Measurements from ENCODE around the gene CHI3L2.

- TF ChIP-seq CEBPB (IDR thresholded peaks at IDR 0.05; ENCODE audit: borderline replicate concordance, low read depth, low read length) (no peak), ZNF260 (CRISPR knock-in tag; IDR thresholded peaks at IDR 0.05; ENCODE audit: borderline replicate concordance, low read depth) (no peak), ZNF333 (CRISPR knock-in tag; IDR thresholded peaks at IDR 0.05; ENCODE audit: borderline replicate concordance) (no peak), POLR2AphosphoS5 (IDR thresholded peaks at IDR 0.05; ENCODE audit: low read depth, low read length) (no peak), CTCF (CRISPR knock-in tag; IDR thresholded peaks at IDR 0.05) (no peak), PHF8 (CRISPR knock-in tag; IDR thresholded peaks at IDR 0.05) (no peak), CHD2 (IDR thresholded peaks at IDR 0.05; ENCODE audit: low read depth, low read length) (no peak), ZNF816 (CRISPR knock-in tag; IDR thresholded peaks at IDR 0.05; ENCODE audit: borderline replicate concordance) (no peak), NFYC (CRISPR knock-in tag; IDR thresholded peaks at IDR 0.05) (no peak), TRIM24 (CRISPR knock-in tag; IDR thresholded peaks at IDR 0.05) (no peak), SRF (IDR thresholded peaks at IDR 0.05; ENCODE audit: low read depth, low read length) (no peak), FOXK2 (IDR thresholded peaks at IDR 0.05) (no peak), ZNF547 (CRISPR knock-in tag; IDR thresholded peaks at IDR 0.05) (no peak)
Measured at GRCh38 chr1:111272081-111272480, 44.6 kb downstream of the CHI3L2 start.

Measured in HepG2 (cell line).